Loucy (cell line): Measurements from ENCODE around the gene COL4A4.

ENCODE experiments used
- H2AFZ ChIP-seq: fragments of 200-600 bp; sonication (generic); 2 replicates; pipeline ENCODE4 v1.6.0; 2016; ENCODE audit warnings: antibody characterized with exemption, mild to moderate bottlenecking, low read length, moderate library complexity
- H3F3A ChIP-seq: fragments of 200-600 bp; 2 replicates; pipeline ENCODE4 v1.6.0; 2016; ENCODE audit warnings: antibody characterized with exemption, low read depth, mild to moderate bottlenecking
- H3K27me3 ChIP-seq: fragments of 200-600 bp; sonication (generic); 2 replicates; pipeline ENCODE4 v1.6.1; 2014; ENCODE audit warnings: low read length, mild to moderate bottlenecking; ENCODE audit not compliant: insufficient read depth, poor library complexity, severe bottlenecking
- H3K36me3 ChIP-seq: fragments of 200-600 bp; sonication (generic); 2 replicates; pipeline ENCODE4 v1.6.1; 2016; ENCODE audit warnings: low read length; ENCODE audit not compliant: insufficient read depth
- H3K4me1 ChIP-seq: fragments of 200-600 bp; sonication (generic); 2 replicates; pipeline ENCODE4 v1.5.1; 2014; ENCODE audit warnings: low read length, mild to moderate bottlenecking; ENCODE audit not compliant: insufficient read depth, poor library complexity, severe bottlenecking
- H3K4me2 ChIP-seq: fragments of 200-600 bp; sonication (generic); 2 replicates; pipeline ENCODE4 v1.6.0; 2014; ENCODE audit warnings: antibody characterized with exemption, low read length, low read depth, mild to moderate bottlenecking; ENCODE audit not compliant: poor library complexity, severe bottlenecking
- H3K4me3 ChIP-seq: fragments of 200-600 bp; sonication (generic); 2 replicates; pipeline ENCODE4 v1.5.1; 2014; ENCODE audit warnings: low read length, mild to moderate bottlenecking, mixed read lengths; ENCODE audit not compliant: poor library complexity, severe bottlenecking
- H3K79me2 ChIP-seq: fragments of 200-600 bp; sonication (generic); 2 replicates; pipeline ENCODE4 v1.6.1; 2014; ENCODE audit warnings: low read length; ENCODE audit not compliant: insufficient read depth
- H3K9ac ChIP-seq: fragments of 200-600 bp; sonication (generic); 2 replicates; pipeline ENCODE4 v1.6.0; 2014; ENCODE audit warnings: mild to moderate bottlenecking, low read depth, low read length, moderate library complexity; ENCODE audit not compliant: poor library complexity, severe bottlenecking
- H3K9me2 ChIP-seq: fragments of 200-600 bp; sonication (generic); replicated peaks from 2 replicates; pipeline ENCODE4 v1.6.1; 2016; ENCODE audit warnings: low read depth, low read length, mixed read lengths
- H3K9me3 ChIP-seq: fragments of 200-600 bp; sonication (generic); 2 replicates; pipeline ENCODE4 v1.6.1; 2014; ENCODE audit warnings: mild to moderate bottlenecking, antibody characterized with exemption, low read length, low read depth; ENCODE audit not compliant: insufficient read depth
- H4K20me1 ChIP-seq: fragments of 200-600 bp; sonication (generic); 2 replicates; pipeline ENCODE4 v1.6.0; 2014; ENCODE audit warnings: antibody characterized with exemption, low read length, mild to moderate bottlenecking; ENCODE audit not compliant: insufficient read depth, poor library complexity, severe bottlenecking
- CTCF ChIP-seq: fragments of 200-600 bp; sonication (generic); conservative IDR thresholded peaks from 2 replicates; pipeline ENCODE4 v1.5.1; 2014; ENCODE audit warnings: mild to moderate bottlenecking, antibody characterized with exemption, low read length
- EZH2phosphoT487 ChIP-seq: fragments of 200-600 bp; IDR thresholded peaks from 2 replicates; pipeline ENCODE4 v1.6.1; 2018; ENCODE audit warnings: antibody characterized with exemption, mild to moderate bottlenecking, moderate library complexity, borderline replicate concordance

COL4A4 gene

GRCh38 chr2:227006189-227006897 is 157.7 kb downstream of the COL4A4 start:
- Histone ChIP-seq H3K9me2 (no peaks in the 10 kb centered on the region), H3K9me3 (no peaks in the 10 kb centered on the region), H3K9ac (no peak overlapping the region), H3K27me3 (no peaks in the 10 kb centered on the region), H3K4me3 (no peak overlapping the region), H4K20me1 (no peaks in the 10 kb centered on the region), H3F3A (no peaks in the 10 kb centered on the region), H3K36me3 (no peaks in the 10 kb centered on the region), H2AFZ (no peak overlapping the region), H3K79me2 (no peaks in the 10 kb centered on the region), H3K4me2 (no peak overlapping the region), H3K4me1 (no peaks in the 10 kb centered on the region)
- no peak for TF ChIP-seq CTCF
- no peak for TF ChIP-seq EZH2phosphoT487

- H3F3A ChIP-seq: no peaks in the 10 kb centered on the region
- TF ChIP-seq CTCF (no peak), EZH2phosphoT487 (no peak)
- H3K9me2 ChIP-seq: no peaks in the 10 kb centered on the region
- no peaks in the 10 kb centered on the region for H3K36me3 ChIP-seq
- no peaks in the 10 kb centered on the region for H4K20me1 ChIP-seq
- no peaks in the 10 kb centered on the region for H3K79me2 ChIP-seq
- peaks cover 6% of the 10 kb centered on the region for H3K4me1 ChIP-seq
- no peak overlapping the region for H3K9ac ChIP-seq
- no peaks in the 10 kb centered on the region for H3K27me3 ChIP-seq
- H2AFZ ChIP-seq: no peak overlapping the region
- H3K4me2 ChIP-seq: no peak overlapping the region
- no peak overlapping the region for H3K4me3 ChIP-seq
- H3K9me3 ChIP-seq: no peaks in the 10 kb centered on the region
Observed at GRCh38 chr2:227004482-227004881, 159.5 kb downstream of the COL4A4 start.

- H3K4me2 ChIP-seq: no peak overlapping the region
Observed at GRCh38 chr2:227000123-227000522, 163.9 kb downstream of the COL4A4 start.

More at GRCh38 chr2:227000123-227000522, 163.9 kb downstream of the COL4A4 start:
- Histone ChIP-seq H3K4me1 (peaks cover 8% of the 10 kb centered on the region), H3K36me3 (no peaks in the 10 kb centered on the region), H3K27me3 (no peaks in the 10 kb centered on the region), H3F3A (no peaks in the 10 kb centered on the region), H3K9ac (no peak overlapping the region), H2AFZ (no peak overlapping the region), H3K9me3 (no peaks in the 10 kb centered on the region), H3K4me3 (no peak overlapping the region), H4K20me1 (no peaks in the 10 kb centered on the region), H3K79me2 (no peaks in the 10 kb centered on the region), H3K9me2 (no peaks in the 10 kb centered on the region)
- TF ChIP-seq CTCF: no peak
- no peak for TF ChIP-seq EZH2phosphoT487
